ENCODE results near the gene RAB11B.
"Not testable (repeated sequence)": the region's sequence is repeated elsewhere in the genome, so short reads cannot be mapped to it uniquely, and the experiment has no call there.

The RAB11B gene

DNA sequence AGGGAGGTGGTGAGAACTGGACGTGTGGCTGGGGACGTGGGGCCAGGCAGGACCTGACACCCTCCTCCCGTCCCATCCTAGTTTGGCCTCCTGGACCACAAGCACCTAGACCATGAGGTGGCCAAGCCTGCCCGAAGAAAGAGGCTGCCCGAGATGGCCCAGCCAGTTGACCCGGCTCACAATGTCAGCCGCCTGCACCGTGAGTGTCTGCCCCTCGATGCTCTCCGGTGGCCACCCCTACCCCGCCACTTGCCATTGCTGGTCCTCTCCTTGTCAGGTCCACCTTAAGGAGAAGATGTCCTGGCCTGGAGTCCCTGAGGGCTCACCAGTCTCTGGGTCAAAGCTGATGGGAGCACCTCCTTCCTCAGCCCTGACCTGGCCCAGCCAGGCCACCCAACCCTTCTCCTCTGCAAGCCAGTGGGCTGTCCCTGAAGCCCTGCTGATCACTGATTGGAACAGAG is 24.0 kb upstream of the RAB11B start:
- DNase-seq (ENCODE audit: low read depth), result no peak
- no peak overlapping the region for H3K4me3 ChIP-seq (ENCODE audit: low read depth, low read length)
- TF ChIP-seq, protein P1, sequence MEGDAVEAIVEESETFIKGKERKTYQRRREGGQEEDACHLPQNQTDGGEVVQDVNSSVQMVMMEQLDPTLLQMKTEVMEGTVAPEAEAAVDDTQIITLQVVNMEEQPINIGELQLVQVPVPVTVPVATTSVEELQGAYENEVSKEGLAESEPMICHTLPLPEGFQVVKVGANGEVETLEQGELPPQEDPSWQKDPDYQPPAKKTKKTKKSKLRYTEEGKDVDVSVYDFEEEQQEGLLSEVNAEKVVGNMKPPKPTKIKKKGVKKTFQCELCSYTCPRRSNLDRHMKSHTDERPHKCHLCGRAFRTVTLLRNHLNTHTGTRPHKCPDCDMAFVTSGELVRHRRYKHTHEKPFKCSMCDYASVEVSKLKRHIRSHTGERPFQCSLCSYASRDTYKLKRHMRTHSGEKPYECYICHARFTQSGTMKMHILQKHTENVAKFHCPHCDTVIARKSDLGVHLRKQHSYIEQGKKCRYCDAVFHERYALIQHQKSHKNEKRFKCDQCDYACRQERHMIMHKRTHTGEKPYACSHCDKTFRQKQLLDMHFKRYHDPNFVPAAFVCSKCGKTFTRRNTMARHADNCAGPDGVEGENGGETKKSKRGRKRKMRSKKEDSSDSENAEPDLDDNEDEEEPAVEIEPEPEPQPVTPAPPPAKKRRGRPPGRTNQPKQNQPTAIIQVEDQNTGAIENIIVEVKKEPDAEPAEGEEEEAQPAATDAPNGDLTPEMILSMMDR (conservative IDR thresholded peaks at IDR 0.05; ENCODE audit: low read depth, low read length), result no peak

GRCh38 chr19:8366961-8367326 is 23.2 kb upstream of the RAB11B start:
- peak; percentile 89 for DNase-seq (ENCODE audit: low read depth)
- TF ChIP-seq, protein P1 (conservative IDR thresholded peaks at IDR 0.05; ENCODE audit: low read depth, low read length), result no peak
- H3K4me3 ChIP-seq (ENCODE audit: low read depth, low read length), result peak overlapping the region; percentile 36

DNA sequence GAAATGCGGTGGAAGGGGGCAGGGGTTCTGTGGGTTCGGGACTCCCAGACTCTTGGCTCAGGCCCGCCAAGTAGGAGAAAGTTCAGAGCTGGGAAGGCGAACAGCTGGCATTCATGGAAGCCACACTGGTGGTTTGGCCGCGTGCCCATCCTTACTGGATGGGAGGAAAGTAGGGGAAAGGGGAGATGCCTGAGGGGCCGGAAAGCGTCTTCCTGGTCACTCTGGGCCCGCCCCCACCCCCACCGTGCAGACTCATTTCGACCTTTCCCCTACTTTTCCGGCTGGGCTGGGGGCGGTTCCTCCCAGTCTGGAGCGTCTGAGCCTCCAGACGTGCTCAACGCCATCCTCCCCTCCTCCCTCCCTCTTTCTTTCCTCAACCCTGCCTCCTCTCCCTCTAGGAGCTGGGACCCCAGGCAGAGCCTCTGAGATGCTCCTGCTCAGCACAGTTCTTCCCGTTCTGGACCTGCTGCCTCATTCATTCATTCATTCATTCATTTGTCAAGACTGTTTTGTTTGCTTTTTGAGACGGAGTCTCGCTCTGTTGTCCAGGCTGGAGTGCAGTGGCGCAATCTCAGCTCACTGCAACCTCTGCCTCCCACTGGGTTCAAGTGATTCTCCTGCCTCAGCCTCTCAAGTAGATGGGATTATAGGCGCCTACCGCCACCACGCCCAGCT is 22.7 kb upstream of the RAB11B start:
- TF ChIP-seq, protein P1 (conservative IDR thresholded peaks at IDR 0.05; ENCODE audit: low read depth, low read length), result no peak
- peak overlapping the region; percentile 36 for H3K4me3 ChIP-seq (ENCODE audit: low read depth, low read length)
- peak; percentile 99 for DNase-seq (ENCODE audit: low read depth)

DNA sequence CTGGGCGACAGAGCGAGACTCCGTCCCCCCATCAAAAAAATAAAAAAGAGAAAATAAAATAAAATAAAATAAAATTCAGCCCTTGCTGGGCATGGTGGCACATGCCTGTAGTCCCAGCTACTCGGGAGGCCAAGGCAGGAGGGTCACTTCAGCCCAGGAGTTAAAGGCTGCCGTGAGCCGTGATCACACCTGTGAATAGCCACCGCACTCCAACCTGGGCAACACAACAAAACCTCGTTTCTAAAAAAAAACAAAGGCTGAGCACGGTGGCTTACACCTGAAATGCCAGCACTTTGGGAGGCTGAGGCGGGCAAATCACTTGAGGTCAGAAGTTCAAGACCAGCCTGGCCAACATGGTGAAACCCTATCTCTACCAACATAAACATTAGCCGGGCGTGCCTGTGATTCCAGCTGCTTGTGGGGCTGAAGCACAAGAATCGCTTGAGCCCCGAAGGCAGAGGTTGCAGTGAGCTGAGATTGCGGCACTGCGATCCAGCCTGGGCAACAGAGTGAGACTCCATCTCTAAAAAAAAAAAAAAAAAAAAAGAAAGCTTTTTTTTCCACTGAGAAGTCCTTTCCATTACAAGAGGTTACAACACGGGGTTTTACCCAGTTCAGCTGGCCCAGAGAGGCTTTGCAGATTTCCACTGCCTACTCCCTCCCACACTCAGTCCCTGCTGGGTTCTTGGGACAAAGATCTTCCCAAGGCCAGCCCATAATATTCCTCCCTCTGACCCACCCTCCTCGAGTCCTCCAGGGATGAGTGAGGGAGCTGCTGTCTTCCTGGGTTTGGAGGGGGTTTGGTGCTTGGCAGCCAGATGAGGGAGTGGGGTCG is 19.8 kb upstream of the RAB11B start:
- TF ChIP-seq, protein P1 (conservative IDR thresholded peaks at IDR 0.05; ENCODE audit: low read depth, low read length), result no peak
- peak; percentile 49 for DNase-seq (ENCODE audit: low read depth)
- no peak overlapping the region for H3K4me3 ChIP-seq (ENCODE audit: low read depth, low read length)

DNA sequence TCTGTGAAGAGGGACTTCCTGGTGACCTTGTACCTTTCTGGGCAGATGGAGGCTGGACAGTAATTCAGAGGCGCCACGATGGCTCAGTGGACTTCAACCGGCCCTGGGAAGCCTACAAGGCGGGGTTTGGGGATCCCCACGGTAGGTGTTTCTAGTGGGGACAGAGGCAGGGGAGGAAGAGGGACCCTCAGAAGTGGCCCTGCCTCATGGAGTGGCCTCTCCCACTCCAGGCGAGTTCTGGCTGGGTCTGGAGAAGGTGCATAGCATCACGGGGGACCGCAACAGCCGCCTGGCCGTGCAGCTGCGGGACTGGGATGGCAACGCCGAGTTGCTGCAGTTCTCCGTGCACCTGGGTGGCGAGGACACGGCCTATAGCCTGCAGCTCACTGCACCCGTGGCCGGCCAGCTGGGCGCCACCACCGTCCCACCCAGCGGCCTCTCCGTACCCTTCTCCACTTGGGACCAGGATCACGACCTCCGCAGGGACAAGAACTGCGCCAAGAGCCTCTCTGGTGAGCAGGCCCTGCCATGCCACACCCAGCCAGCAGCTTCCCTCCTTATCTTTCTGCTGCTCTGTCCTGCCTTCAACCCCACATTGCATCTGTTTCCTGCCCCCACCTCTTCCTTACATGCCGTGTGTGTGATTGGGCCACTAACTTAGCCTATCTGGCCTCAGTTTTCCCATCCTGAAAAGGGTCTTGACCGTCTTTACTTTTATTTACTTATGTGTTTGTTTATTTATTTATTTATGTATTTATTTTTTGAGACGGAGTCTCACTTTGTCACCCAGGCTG is 19.0 kb upstream of the RAB11B start:
- TF ChIP-seq, protein P1 (conservative IDR thresholded peaks at IDR 0.05; ENCODE audit: low read depth, low read length), result no peak
- DNase-seq (ENCODE audit: low read depth), result no peak
- no peak overlapping the region for H3K4me3 ChIP-seq (ENCODE audit: low read depth, low read length)

DNA sequence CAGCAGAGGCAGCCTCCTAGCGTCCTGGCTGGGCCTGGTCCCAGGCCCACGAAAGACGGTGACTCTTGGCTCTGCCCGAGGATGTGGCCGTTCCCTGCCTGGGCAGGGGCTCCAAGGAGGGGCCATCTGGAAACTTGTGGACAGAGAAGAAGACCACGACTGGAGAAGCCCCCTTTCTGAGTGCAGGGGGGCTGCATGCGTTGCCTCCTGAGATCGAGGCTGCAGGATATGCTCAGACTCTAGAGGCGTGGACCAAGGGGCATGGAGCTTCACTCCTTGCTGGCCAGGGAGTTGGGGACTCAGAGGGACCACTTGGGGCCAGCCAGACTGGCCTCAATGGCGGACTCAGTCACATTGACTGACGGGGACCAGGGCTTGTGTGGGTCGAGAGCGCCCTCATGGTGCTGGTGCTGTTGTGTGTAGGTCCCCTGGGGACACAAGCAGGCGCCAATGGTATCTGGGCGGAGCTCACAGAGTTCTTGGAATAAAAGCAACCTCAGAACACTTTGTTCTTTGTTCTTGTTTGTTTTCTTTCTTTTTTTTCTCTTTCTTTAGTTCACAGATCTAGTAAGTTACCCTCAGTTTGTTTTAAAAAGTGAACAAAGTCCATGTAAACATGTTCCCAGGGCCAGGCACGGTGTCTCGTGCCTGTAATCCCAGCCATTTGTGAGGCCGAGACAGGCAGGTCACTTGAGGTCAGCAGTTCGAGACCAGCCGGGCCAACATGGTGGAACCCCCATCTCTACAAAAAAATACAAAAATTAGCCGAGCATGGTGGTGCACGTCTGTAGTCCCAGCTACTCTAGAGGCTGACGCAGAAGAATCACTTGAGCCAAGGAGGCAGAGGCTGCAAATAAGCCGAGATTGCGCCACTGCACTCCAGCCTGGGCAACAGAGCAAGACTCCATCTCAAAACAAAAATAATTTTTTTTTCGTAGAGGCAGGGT is 16.0 kb upstream of the RAB11B start:
- H3K4me3 ChIP-seq (ENCODE audit: low read depth, low read length), result no peak overlapping the region
- peak; percentile 80 for DNase-seq (ENCODE audit: low read depth)
- TF ChIP-seq, protein P1 (conservative IDR thresholded peaks at IDR 0.05; ENCODE audit: low read depth, low read length), result peak; percentile 27

- DNase-seq (ENCODE audit: low read depth); H3K4me3 ChIP-seq (ENCODE audit: low read depth, low read length): not testable (repeated sequence)
Observed at GRCh38 chr19:8375766-8376165, 14.4 kb upstream of the RAB11B start.

GRCh38 chr19:8376373-8376974 is 13.7 kb upstream of the RAB11B start:
- DNase-seq (ENCODE audit: low read depth); H3K4me3 ChIP-seq (ENCODE audit: low read depth, low read length): not testable (repeated sequence)

All from choroid plexus epithelial cell (primary cell).